Measurements from ENCODE around the gene C12orf75.

GRCh38 chr12:105369014-105369413 lies 38.5 kb downstream of the C12orf75 start:
- TF ChIP-seq CTCF (IDR thresholded peaks at IDR 0.05) = no peak
- no peak for TF ChIP-seq POLR2A (IDR thresholded peaks at IDR 0.05)

All from thyroid gland (tissue), 4 donors.